Measurements from ENCODE around the gene TEAD2. TPM values are rescaled to one million over a fixed set of nuclear protein-coding genes. Genes with fewer than 3 reads are reported as not detected.

Gene TEAD2
- total and polyA plus RNA-seq, 9 of the 15 experiments (the other 6 are each of a cell fraction or from before 2014, with no cell fraction given): 1.6 to 27.0 (median 13.9) TPM

- no peaks in the 10 kb centered on the region for H3K9me3 ChIP-seq (replicated peaks; ENCODE audit: control insufficient read depth, insufficient read depth, low read depth, low read length)
- ChIA-PET CTCF (ENCODE audit: low intra/inter-chr PET ratio) (no interaction called here), POLR2A (interaction anchor here (0.6 kb wide), 1 partner anchor 12 kb away, joined by 4 read pairs; no protein-coding TSS in a partner anchor)
- intact Hi-C loops (cut with micrococcal nuclease) (no loop called here), in situ Hi-C loops (cut with MboI) (no loop called here)
- no peaks in the 10 kb centered on the region for H3K27me3 ChIP-seq (ENCODE audit: control insufficient read depth in 2 of 2, insufficient read depth in 2 of 2, low read length in 2 of 2)
- H3K9me1 ChIP-seq (ENCODE audit: control insufficient read depth, insufficient read depth, low read length): no peaks in the 10 kb centered on the region
- peak; percentile 68 for FAIRE-seq
- H3K79me2 ChIP-seq (ENCODE audit: control insufficient read depth, insufficient read depth, low read length): peaks cover 7% of the 10 kb centered on the region; the same call in 1 of the 3 replicates
- no peaks in the 10 kb centered on the region for H4K20me1 ChIP-seq (replicated peaks; ENCODE audit: control insufficient read depth, insufficient read depth, low read length)
- peak overlapping the region; percentile 77 for H3K27ac ChIP-seq (ENCODE audit: extremely low read depth, low read depth, low read length)
- H3K36me3 ChIP-seq (ENCODE audit: control insufficient read depth, insufficient read depth, low read length): peaks cover 10% of the 10 kb centered on the region; the same call in 1 of the 3 replicates
- peak overlapping the region; percentile 59 for H3K4me3 ChIP-seq
- DNase-seq (ENCODE audit: extremely low read depth in 1 of 4, low spot score in 3 of 4): peak; percentile 88 to 91 (median 90)
- WGBS (ENCODE audit: insufficient coverage, low coverage, missing lambda C conversion rate): under 1% methylated on average over 13 of the region's 27 CpGs
- peak; percentile 56 for ATAC-seq
- BruUV-seq (replicated peaks): no TSS peak
- H3K9ac ChIP-seq (ENCODE audit: insufficient read depth in 1 of 2, low read depth in 2 of 2, low read length in 2 of 2): peak overlapping the region; percentile 74 to 93
- peak overlapping the region; percentile 76 for H3K4me2 ChIP-seq (ENCODE audit: insufficient read depth, low read length)
- H3K4me1 ChIP-seq (replicated peaks in 1 of 2; ENCODE audit: control insufficient read depth in 2 of 2, insufficient read depth in 2 of 2, low read length in 2 of 2): peaks cover 15 to 54% of the 10 kb centered on the region in 2 experiments
- H2AFZ ChIP-seq (ENCODE audit: low read depth, low read length): peak overlapping the region; percentile 83
- TF ChIP-seq GATAD2A (IDR thresholded peaks at IDR 0.05) (0 out of 2 replicates have a peak, but pooled peaks have one; percentile 19), AFF1 (IDR thresholded peaks at IDR 0.05; ENCODE audit: low read depth in 1 of 2, partially characterized antibody in 2 of 2) (no peak), ZNF212 (CRISPR knock-in tag; IDR thresholded peaks at IDR 0.05) (no peak), RHOXF2B (CRISPR knock-in tag; conservative IDR thresholded peaks at IDR 0.05) (no peak), USF2 (CRISPR knock-in tag; IDR thresholded peaks at IDR 0.05) (no peak), HMG20A (CRISPR knock-in tag; conservative IDR thresholded peaks at IDR 0.05) (no peak), HBP1 (CRISPR knock-in tag; IDR thresholded peaks at IDR 0.05) (no peak), RAD21 (CRISPR knock-in tag; conservative IDR thresholded peaks at IDR 0.05 in 1 of 2, IDR thresholded peaks at IDR 0.05 in 1 of 2) (no peak), ETV5 (CRISPR knock-in tag; IDR thresholded peaks at IDR 0.05; ENCODE audit: low read depth) (0 out of 2 replicates have a peak, but pooled peaks have one; percentile 49), TEAD4 (IDR thresholded peaks at IDR 0.05; ENCODE audit: low read length) (no peak), TEAD4 (CRISPR knock-in tag; IDR thresholded peaks at IDR 0.05; ENCODE audit: borderline replicate concordance) (no peak), ZNF583 (CRISPR knock-in tag; IDR thresholded peaks at IDR 0.05) (no peak), ZNF133 (CRISPR knock-in tag; IDR thresholded peaks at IDR 0.05) (no peak), BRF1 (IDR thresholded peaks at IDR 0.05; ENCODE audit: borderline replicate concordance, extremely low read depth, insufficient read length) (no peak)
Measured at GRCh38 chr19:49361438-49362047, 673 bp downstream of the TEAD2 start.

Measured in K562 (cell line).